Prostate gland (tissue), 2 donors: ENCODE results near the gene VPS36.
"Not testable (repeated sequence)": the region's sequence is repeated elsewhere in the genome, so short reads cannot be mapped to it uniquely, and the experiment has no call there.

Experiments
- CTCF ChIP-seq, 4 experiments: fragments of 200-600 bp in 2 of 4; fragments of 450-650 bp in 2 of 4; sonication (generic) in 2 of 4; IDR thresholded peaks; 1 replicate in 3 of 4; 2 replicates in 1 of 4; pipeline ENCODE4 v1.5.1; 2016 to 2019; ENCODE audit warnings: antibody characterized with exemption in 4 of 4, mild to moderate bottlenecking in 2 of 4, moderate library complexity in 2 of 4
- POLR2A ChIP-seq: fragments of 450-650 bp; IDR thresholded peaks from one replicate; pipeline ENCODE4 v1.6.1; 2016; ENCODE audit warnings: antibody characterized with exemption, mild to moderate bottlenecking
- POLR2AphosphoS5 ChIP-seq: sonication (generic); formaldehyde crosslinking; IDR thresholded peaks from one replicate; pipeline ENCODE4 v1.6.1; 2017; ENCODE audit warnings: antibody characterized with exemption

DNA sequence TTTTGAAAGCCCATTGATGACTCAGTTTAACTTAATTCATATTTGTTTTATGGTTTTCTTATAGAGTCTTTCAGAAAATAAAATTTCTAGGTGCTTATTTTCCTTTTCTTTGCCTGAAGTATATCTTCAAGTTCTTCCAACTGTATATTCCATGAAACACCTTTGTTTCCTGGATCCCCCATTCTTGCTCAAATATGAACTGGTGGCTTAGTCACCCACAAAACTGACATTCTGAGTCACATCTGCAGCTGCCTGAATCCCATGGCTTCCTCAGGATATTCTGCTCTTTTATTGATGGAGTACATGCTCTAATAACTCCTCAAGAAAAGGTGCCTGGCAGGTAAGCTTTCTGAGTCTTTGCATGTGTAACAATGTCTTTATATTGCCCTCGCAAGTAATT is 77.2 kb downstream of the VPS36 start:
- TF ChIP-seq POLR2A; CTCF (IDR thresholded peaks at IDR 0.05); POLR2AphosphoS5: not testable (repeated sequence)
